B cell (primary cell): Measurements from ENCODE around the gene RAP1GAP2. TPM values are rescaled to one million over a fixed set of nuclear protein-coding genes. Genes with fewer than 3 reads are reported as not detected.
A peak's percentile ranks its signal among the peaks of the same experiment; 100 is the strongest.

Source experiments
- ATAC-seq: fragments of 200-7000 bp; cut with Tn5 transposase; one replicate; pipeline ENCODE4 v1.10.0; 2021; ENCODE audit warnings: low read depth, mild to moderate bottlenecking, moderate number of reproducible peaks, moderate library complexity
- CTCF ChIA-PET: fragments of 350-600 bp; sonication (Branson Sonifier 250); formaldehyde crosslinking; loops from one replicate; lab custom pipeline; 2021; ENCODE audit warnings: antibody characterized with exemption, inconsistent platforms; lab: Charles Lee
- POLR2A ChIA-PET: fragments of 350-600 bp; sonication (Branson Sonifier 250); formaldehyde crosslinking; loops from one replicate; lab custom pipeline; 2021; ENCODE audit warnings: antibody characterized with exemption; lab: Charles Lee
- DNase-seq: peaks from one replicate; pipeline ENCODE4 v3.0.0; 2013
- H2AFZ ChIP-seq: 2 replicates; pipeline ENCODE4 v1.6.1; 2012; ENCODE audit warnings: mild to moderate bottlenecking, low read depth, low read length; ENCODE audit not compliant: insufficient read depth, poor library complexity, severe bottlenecking
- H3K27ac ChIP-seq, 2 donors: 1 replicate in 1 of 2; 2 replicates in 1 of 2; pipeline ENCODE4 v1.5.1; 2012 to 2013; ENCODE audit warnings: low read length in 2 of 2, mild to moderate bottlenecking in 2 of 2, moderate library complexity in 1 of 2
- H3K27me3 ChIP-seq, 4 experiments: fragments of 200-600 bp in 1 of 4; sonication (generic) in 1 of 4; replicated peaks in 1 of 4; 1 replicate in 2 of 4; 2 replicates in 2 of 4; pipeline versions ENCODE4 v1.6.1 to v1.7.0; 2013 to 2016; ENCODE audit warnings: low read length in 3 of 4, mild to moderate bottlenecking in 2 of 4, mixed read lengths in 1 of 4, moderate library complexity in 1 of 4; ENCODE audit not compliant: insufficient read depth in 4 of 4, control insufficient read depth in 3 of 4; ENCODE audit errors: control extremely low read depth in 1 of 4
- H3K36me3 ChIP-seq, 2 experiments: replicated peaks in 1 of 2; 1 replicate in 1 of 2; 2 replicates in 1 of 2; pipeline versions ENCODE4 v1.6.1 to v1.7.1; 2013; ENCODE audit warnings: low read length in 1 of 2; ENCODE audit not compliant: insufficient read depth in 2 of 2, control insufficient read depth in 1 of 2; ENCODE audit errors: control extremely low read depth in 1 of 2, extremely low read depth in 1 of 2
- H3K4me1 ChIP-seq, 2 donors: fragments of 200-600 bp in 1 of 2; sonication (generic) in 1 of 2; 1 replicate in 1 of 2; 2 replicates in 1 of 2; pipeline versions ENCODE4 v1.5.1 to v1.6.1; 2013 to 2017; ENCODE audit warnings: low read length in 2 of 2; ENCODE audit not compliant: control insufficient read depth in 2 of 2, insufficient read depth in 2 of 2
- H3K4me2 ChIP-seq: replicated peaks from 2 replicates; pipeline ENCODE3; 2012; ENCODE audit warnings: mild to moderate bottlenecking, low read depth, low read length; ENCODE audit not compliant: poor library complexity, severe bottlenecking
- H3K4me3 ChIP-seq, 5 experiments: fragments of 200-600 bp in 1 of 5; sonication (generic) in 1 of 5; 1 replicate in 3 of 5; 2 replicates in 2 of 5; pipeline versions ENCODE4 v1.5.1 to v1.7.0; 2011 to 2016; ENCODE audit warnings: low read length in 4 of 5, mild to moderate bottlenecking in 4 of 5, low read depth in 2 of 5, control low read depth in 1 of 5, moderate library complexity in 1 of 5; ENCODE audit not compliant: insufficient read depth in 1 of 5; ENCODE audit errors: control extremely low read depth in 1 of 5, extremely low read depth in 1 of 5
- H3K79me2 ChIP-seq: fragments of 200-600 bp; sonication (generic); one replicate; pipeline ENCODE4 v1.6.0; 2016; ENCODE audit warnings: low read length; ENCODE audit not compliant: control insufficient read depth, insufficient read depth
- H3K9ac ChIP-seq: fragments of 200-600 bp; sonication (generic); 2 replicates; pipeline ENCODE4 v1.6.1; 2017; ENCODE audit warnings: mild to moderate bottlenecking, low read length, moderate library complexity
- H3K9me3 ChIP-seq, 3 donors: one replicate each; pipeline versions ENCODE4 v1.6.1 to v1.7.1; 2013; ENCODE audit warnings: low read length in 2 of 3; ENCODE audit not compliant: control insufficient read depth in 2 of 3, insufficient read depth in 1 of 3; ENCODE audit errors: control extremely low read depth in 1 of 3
- H4K20me1 ChIP-seq: 2 replicates; pipeline ENCODE4 v1.6.0; 2012; ENCODE audit warnings: mild to moderate bottlenecking, low read length; ENCODE audit not compliant: insufficient read depth, control insufficient read depth, poor library complexity, severe bottlenecking
- H3K27ac Mint-ChIP-seq: one replicate; pipeline ENCODE4 v1.8.0; 2021; ENCODE audit warnings: mixed read lengths
- H3K27me3 Mint-ChIP-seq: one replicate; pipeline ENCODE4 v1.8.0; 2021; ENCODE audit warnings: mixed read lengths
- H3K4me1 Mint-ChIP-seq: one replicate; pipeline ENCODE4 v1.8.0; 2021; ENCODE audit warnings: mixed read lengths
- H3K4me3 Mint-ChIP-seq: one replicate; pipeline ENCODE4 v1.8.0; 2021; ENCODE audit warnings: mixed read lengths
- H3K9me3 Mint-ChIP-seq: one replicate; pipeline ENCODE4 v1.8.0; 2022; ENCODE audit warnings: mixed read lengths; ENCODE audit not compliant: insufficient read depth
- EZH2 ChIP-seq: IDR thresholded peaks from 2 replicates; pipeline ENCODE4 v1.6.1; 2012; ENCODE audit warnings: borderline replicate concordance, low read depth, mild to moderate bottlenecking, moderate library complexity, low read length; ENCODE audit not compliant: insufficient read depth, poor library complexity, severe bottlenecking
- WGBS: methylation state at CpG from one replicate; pipeline ENCODE4 v1.1.5; 2013; ENCODE audit warnings: missing lambda C conversion rate; ENCODE audit not compliant: insufficient coverage; 5-methylcytosine and 5-hydroxymethylcytosine counted together
- intact Hi-C: fragments of 100-400 bp; cut with micrococcal nuclease; formaldehyde crosslinking; loops from one replicate; pipeline ENCODE4 v1.10.0; 2022
- polyA plus RNA-seq: library from polyadenylated mRNA; depleted of rRNA; stranded (reverse); fragments of >200 nt; gene quantifications from 2 replicates; pipeline ENCODE4 v1.2.3, GENCODE V29; 2012
- total RNA-seq, 2 donors: library from RNA; stranded (reverse); fragments of 120-200 nt in 1 of 2; gene quantifications; 1 replicate in 1 of 2; 2 replicates in 1 of 2; pipeline versions ENCODE4 v1.2.3 to v1.2.4, GENCODE V29; 2013 to 2022
- TF ChIP-seq, protein P1 (sequence below): fragments of 200-600 bp; IDR thresholded peaks from one replicate; pipeline ENCODE4 v1.8.0; 2022; ENCODE audit warnings: antibody characterized with exemption, mild to moderate bottlenecking

Gene RAP1GAP2
- total and polyA plus RNA-seq, 2 donors (not counting 1 experiment from before 2014, with no cell fraction given), result 14.9 to 16.4 TPM

DNA sequence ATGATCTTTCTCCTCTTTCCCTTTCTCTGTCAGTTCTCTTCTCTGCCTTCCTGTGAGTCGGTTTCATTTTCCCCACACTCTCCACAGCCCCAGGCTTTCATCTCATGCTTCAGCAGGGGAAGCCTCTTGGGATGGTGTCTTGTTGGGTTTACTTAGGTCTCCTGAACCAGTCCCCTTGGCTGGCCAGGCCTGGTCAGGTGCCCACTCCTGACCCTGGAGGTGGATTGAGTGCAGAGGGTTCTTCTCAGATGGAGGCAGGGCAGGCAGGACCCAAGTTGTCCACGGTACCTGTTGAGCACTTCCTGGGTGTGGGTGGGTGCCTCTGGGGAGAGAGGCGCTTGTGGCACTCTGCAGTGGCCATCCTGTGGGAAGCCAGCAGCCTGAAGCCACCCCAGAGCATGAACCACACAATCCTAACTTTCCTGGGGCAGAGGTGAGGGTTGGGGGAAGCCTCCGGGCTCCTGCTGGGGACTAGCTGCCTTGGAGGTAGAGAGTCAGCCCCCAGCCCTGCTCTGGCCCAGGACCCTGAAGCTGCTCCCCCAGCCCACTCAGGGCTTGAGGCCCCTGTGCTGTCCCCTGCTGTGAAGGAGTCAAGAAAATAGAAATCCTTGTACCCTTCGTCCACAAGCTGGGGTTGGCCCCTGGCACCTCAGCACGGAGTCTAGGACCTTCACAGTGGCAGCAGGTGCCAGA, 2.0 kb upstream of the RAP1GAP2 start:
- no peaks in the 10 kb centered on the region for H4K20me1 ChIP-seq
- peaks cover 6% of the 10 kb centered on the region for H3K79me2 ChIP-seq

More for the DNA sequence above, 2.0 kb upstream of the RAP1GAP2 start:
- Histone ChIP-seq H3K4me2 (peak overlapping the region; percentile 75), H3K36me3 (no peaks in the 10 kb centered on the region), H3K4me1 (peaks cover 73 to 93% of the 10 kb centered on the region in 2 donors), H3K9me3 (no peaks in the 10 kb centered on the region), H3K9ac (peak overlapping the region; percentile 36), H3K27me3 (peaks cover 0 to 8% (median 2%) of the 10 kb centered on the region in 4 experiments), H2AFZ (no peak overlapping the region), H3K4me3 (no peak overlapping the region), H3K27ac (no peak overlapping the region)
- ATAC-seq (no peak), DNase-seq (peak; percentile 43)
- Mint-ChIP-seq H3K9me3 (no peaks in the 10 kb centered on the region), H3K27me3 (no peaks in the 10 kb centered on the region), H3K4me1 (peaks cover 87% of the 10 kb centered on the region), H3K27ac (peak overlapping the region; percentile 81), H3K4me3 (peak overlapping the region; percentile 82)
- intact Hi-C loops, result no loop called here
- TF ChIP-seq, protein P1, sequence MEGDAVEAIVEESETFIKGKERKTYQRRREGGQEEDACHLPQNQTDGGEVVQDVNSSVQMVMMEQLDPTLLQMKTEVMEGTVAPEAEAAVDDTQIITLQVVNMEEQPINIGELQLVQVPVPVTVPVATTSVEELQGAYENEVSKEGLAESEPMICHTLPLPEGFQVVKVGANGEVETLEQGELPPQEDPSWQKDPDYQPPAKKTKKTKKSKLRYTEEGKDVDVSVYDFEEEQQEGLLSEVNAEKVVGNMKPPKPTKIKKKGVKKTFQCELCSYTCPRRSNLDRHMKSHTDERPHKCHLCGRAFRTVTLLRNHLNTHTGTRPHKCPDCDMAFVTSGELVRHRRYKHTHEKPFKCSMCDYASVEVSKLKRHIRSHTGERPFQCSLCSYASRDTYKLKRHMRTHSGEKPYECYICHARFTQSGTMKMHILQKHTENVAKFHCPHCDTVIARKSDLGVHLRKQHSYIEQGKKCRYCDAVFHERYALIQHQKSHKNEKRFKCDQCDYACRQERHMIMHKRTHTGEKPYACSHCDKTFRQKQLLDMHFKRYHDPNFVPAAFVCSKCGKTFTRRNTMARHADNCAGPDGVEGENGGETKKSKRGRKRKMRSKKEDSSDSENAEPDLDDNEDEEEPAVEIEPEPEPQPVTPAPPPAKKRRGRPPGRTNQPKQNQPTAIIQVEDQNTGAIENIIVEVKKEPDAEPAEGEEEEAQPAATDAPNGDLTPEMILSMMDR, result no peak
- TF ChIP-seq EZH2, result no peak
- ChIA-PET POLR2A (interaction anchor here (0.6 to 0.7 kb wide), 3 partner anchors 28 to 66 kb away, joined by 3 to 5 read pairs (median 4); no protein-coding TSS in a partner anchor), CTCF (interaction anchor here (0.6 to 8.8 kb wide), 5 partner anchors 8 to 218 kb away, joined by 3 to 112 read pairs (median 7); no protein-coding TSS in a partner anchor)
- 77% methylated on average over 2 of the region's 6 CpGs for WGBS
